H1 (cell line): ENCODE results near the gene CYP2B6. TPM values are rescaled to one million over a fixed set of nuclear protein-coding genes. Genes with fewer than 3 reads are reported as not detected.

Experiments used
- CTCF ChIA-PET: fragments of 300-600 bp; sonication (Branson Sonifier 250); formaldehyde crosslinking; loops from one replicate; lab custom pipeline; 2021; ENCODE audit not compliant: partially characterized antibody; lab: Charles Lee
- POLR2A ChIA-PET: fragments of 300-600 bp; sonication (Branson Sonifier 250); formaldehyde crosslinking; loops from one replicate; lab custom pipeline; 2021; ENCODE audit warnings: inconsistent platforms; ENCODE audit not compliant: partially characterized antibody; lab: Charles Lee
- DNase-seq, 2 experiments: peaks; one replicate each; pipeline versions ENCODE4 v3.0.0 to v3.0.0-alpha.2; 2010 to 2022; ENCODE audit warnings: low spot score in 2 of 2, low read depth in 1 of 2, mixed read lengths in 1 of 2
- FAIRE-seq: peaks from 2 replicates; lab custom pipeline; 2011; peaks lifted over from hg19 to GRCh38; lab: Jason Lieb, UNC
- H2AFZ ChIP-seq: 2 replicates; pipeline ENCODE4 v1.8.1; 2012; ENCODE audit warnings: low read length, inconsistent platforms
- H2AK5ac ChIP-seq: 2 replicates; pipeline ENCODE4 v1.6.1; 2013; ENCODE audit warnings: low read depth, low read length
- H2BK120ac ChIP-seq: replicated peaks from 2 replicates; pipeline ENCODE3; 2013; ENCODE audit warnings: low read depth, low read length, inconsistent platforms
- H2BK12ac ChIP-seq: 2 replicates; pipeline ENCODE4 v1.6.1; 2013; ENCODE audit warnings: low read depth, low read length
- H2BK15ac ChIP-seq: 2 replicates; pipeline ENCODE4 v1.6.1; 2013; ENCODE audit warnings: low read length
- H2BK20ac ChIP-seq: 2 replicates; pipeline ENCODE4 v1.6.1; 2013; ENCODE audit warnings: low read length
- H2BK5ac ChIP-seq: 2 replicates; pipeline ENCODE4 v1.6.1; 2013; ENCODE audit warnings: low read depth, low read length
- H3K14ac ChIP-seq: 2 replicates; pipeline ENCODE4 v1.6.1; 2013; ENCODE audit warnings: inconsistent platforms; ENCODE audit not compliant: insufficient read length
- H3K18ac ChIP-seq: 2 replicates; pipeline ENCODE4 v1.6.1; 2013; ENCODE audit warnings: low read length; ENCODE audit errors: extremely low read depth
- H3K23ac ChIP-seq: 2 replicates; pipeline ENCODE4 v1.6.1; 2013; ENCODE audit warnings: inconsistent platforms; ENCODE audit not compliant: insufficient read length
- H3K23me2 ChIP-seq: 2 replicates; pipeline ENCODE4 v1.6.1; 2013; ENCODE audit warnings: low read depth, low read length
- H3K27ac ChIP-seq: 2 replicates; pipeline ENCODE4 v1.6.1; 2011; ENCODE audit warnings: low read depth, low read length, inconsistent platforms
- H3K27me3 ChIP-seq, 4 experiments: replicated peaks in 1 of 4; 1 replicate in 1 of 4; 2 replicates in 3 of 4; pipeline versions ENCODE4 v1.6.1 to v1.8.1; 2011 to 2013; ENCODE audit warnings: low read length in 3 of 4, mild to moderate bottlenecking in 3 of 4, inconsistent platforms in 2 of 4, mixed read lengths in 2 of 4, moderate library complexity in 1 of 4; ENCODE audit not compliant: control insufficient read depth in 3 of 4, insufficient read depth in 3 of 4; ENCODE audit errors: extremely low read depth in 1 of 4
- H3K36me3 ChIP-seq, 4 experiments: 2 replicates each; pipeline versions ENCODE4 v1.6.1 to v1.8.1; 2011 to 2013; ENCODE audit warnings: mild to moderate bottlenecking in 4 of 4, low read length in 3 of 4, moderate library complexity in 2 of 4, control low read depth in 1 of 4, inconsistent platforms in 1 of 4; ENCODE audit not compliant: insufficient read depth in 4 of 4, control insufficient read depth in 2 of 4
- H3K4ac ChIP-seq: replicated peaks from 2 replicates; pipeline ENCODE3; 2013; ENCODE audit warnings: low read length, low read depth, mixed read lengths, inconsistent platforms; ENCODE audit not compliant: insufficient read length
- H3K4me1 ChIP-seq, 4 experiments: replicated peaks in 1 of 4; 1 replicate in 1 of 4; 2 replicates in 3 of 4; pipeline versions ENCODE4 v1.6.1 to v1.8.1; 2011 to 2013; ENCODE audit warnings: low read length in 3 of 4, inconsistent platforms in 2 of 4, mixed read lengths in 1 of 4; ENCODE audit not compliant: insufficient read depth in 4 of 4, control insufficient read depth in 3 of 4
- H3K4me2 ChIP-seq, 2 experiments: 2 replicates each; pipeline versions ENCODE4 v1.6.1 to v1.8.1; 2011 to 2013; ENCODE audit warnings: low read depth in 2 of 2, low read length in 2 of 2, control low read depth in 1 of 2, inconsistent platforms in 1 of 2, mild to moderate bottlenecking in 1 of 2; ENCODE audit not compliant: insufficient read depth in 1 of 2
- H3K4me3 ChIP-seq, 4 experiments: fragments of 200-600, 300-600 bp in 1 of 4; sonication (generic), shearing (Covaris generic), sonication (Bioruptor Twin) in 1 of 4; 2 replicates each; pipeline versions ENCODE4 v1.5.1 to v1.8.1; 2011 to 2016; ENCODE audit warnings: low read length in 4 of 4, low read depth in 3 of 4, control low read depth in 2 of 4, inconsistent platforms in 2 of 4, mild to moderate bottlenecking in 2 of 4, mixed read lengths in 1 of 4, moderate library complexity in 1 of 4; ENCODE audit not compliant: insufficient read depth in 2 of 4; ENCODE audit errors: extremely low read depth in 1 of 4
- H3K56ac ChIP-seq: replicated peaks from 2 replicates; pipeline ENCODE3; 2013; ENCODE audit warnings: low read depth, mild to moderate bottlenecking, mixed read lengths, low read length, inconsistent platforms; ENCODE audit not compliant: insufficient read length
- H3K79me1 ChIP-seq: 2 replicates; pipeline ENCODE4 v1.6.1; 2013; ENCODE audit warnings: low read depth, low read length, control low read depth
- H3K79me2 ChIP-seq, 2 experiments: 2 replicates each; pipeline versions ENCODE4 v1.6.1 to v1.8.1; 2012 to 2013; ENCODE audit warnings: low read length in 2 of 2, mild to moderate bottlenecking in 2 of 2, inconsistent platforms in 1 of 2; ENCODE audit not compliant: insufficient read depth in 2 of 2, control insufficient read depth in 1 of 2
- H3K9ac ChIP-seq, 4 experiments: replicated peaks in 1 of 4; 1 replicate in 1 of 4; 2 replicates in 3 of 4; pipeline versions ENCODE4 v1.6.1 to v1.8.1; 2011 to 2013; ENCODE audit warnings: low read depth in 3 of 4, low read length in 3 of 4, control low read depth in 2 of 4, mild to moderate bottlenecking in 2 of 4, moderate library complexity in 2 of 4, inconsistent platforms in 1 of 4; ENCODE audit errors: extremely low read depth in 1 of 4
- H3K9me3 ChIP-seq, 2 experiments: 2 replicates each; pipeline versions ENCODE4 v1.6.1 to v1.8.1; 2012 to 2013; ENCODE audit warnings: mild to moderate bottlenecking in 2 of 2, moderate library complexity in 2 of 2, control low read depth in 1 of 2, inconsistent platforms in 1 of 2, low read depth in 1 of 2, low read length in 1 of 2, mixed read lengths in 1 of 2; ENCODE audit not compliant: insufficient read depth in 2 of 2
- H4K20me1 ChIP-seq, 2 experiments: replicated peaks in 1 of 2; 2 replicates each; pipeline versions ENCODE3 to v1.8.1; 2011 to 2013; ENCODE audit warnings: inconsistent platforms in 2 of 2, low read length in 2 of 2, mild to moderate bottlenecking in 1 of 2; ENCODE audit not compliant: insufficient read depth in 2 of 2, control insufficient read depth in 1 of 2
- H4K5ac ChIP-seq: 2 replicates; pipeline ENCODE4 v1.6.1; 2013; ENCODE audit warnings: low read length, low read depth, mixed read lengths, inconsistent platforms; ENCODE audit not compliant: insufficient read length
- H4K8ac ChIP-seq: 2 replicates; pipeline ENCODE4 v1.8.0; 2013; ENCODE audit warnings: mild to moderate bottlenecking, moderate library complexity, low read length, inconsistent platforms; ENCODE audit not compliant: insufficient read depth; ENCODE audit errors: extremely low read depth
- H4K91ac ChIP-seq: replicated peaks from 2 replicates; pipeline ENCODE3; 2013; ENCODE audit warnings: low read length, mixed read lengths, inconsistent platforms; ENCODE audit not compliant: insufficient read length
- CEBPB ChIP-seq: IDR thresholded peaks from 2 replicates; pipeline ENCODE4 v1.6.1; 2012; ENCODE audit warnings: low read depth, low read length
- HDAC2 ChIP-seq, 2 experiments: fragments of 300-600 bp in 1 of 2; sonication (generic) in 1 of 2; IDR thresholded peaks; 2 replicates each; pipeline ENCODE4 v1.6.1; 2011 to 2012; ENCODE audit warnings: low read depth in 2 of 2, low read length in 2 of 2, mild to moderate bottlenecking in 2 of 2, moderate library complexity in 2 of 2, borderline replicate concordance in 1 of 2, inconsistent platforms in 1 of 2
- KDM5A ChIP-seq: fragments of 200-600 bp; IDR thresholded peaks from 2 replicates; pipeline ENCODE4 v1.7.1; 2012; ENCODE audit warnings: mild to moderate bottlenecking, low read length, inconsistent platforms, mixed read lengths
- MAFK ChIP-seq: IDR thresholded peaks from 2 replicates; pipeline ENCODE4 v1.6.1; 2012; ENCODE audit warnings: low read depth, mild to moderate bottlenecking, improper control_type of control experiment, low read length
- NANOG ChIP-seq: IDR thresholded peaks from 2 replicates; pipeline ENCODE4 v1.6.1; 2011; ENCODE audit warnings: low read length, low read depth, mild to moderate bottlenecking, inconsistent platforms; ENCODE audit not compliant: insufficient read depth, poor library complexity, severe bottlenecking
- TCF12 ChIP-seq: IDR thresholded peaks from 2 replicates; pipeline ENCODE4 v1.6.1; 2011; ENCODE audit warnings: low read depth, mild to moderate bottlenecking, low read length
- WGBS, 2 experiments: shearing (Covaris generic) in 1 of 2; methylation state at CpG; one replicate each; pipeline versions ENCODE4 v1.1.6 to v1.1.7; 2013 to 2015; ENCODE audit warnings: low lambda C conversion rate in 2 of 2, mixed read lengths in 2 of 2, inconsistent platforms in 1 of 2, low coverage in 1 of 2, missing lambda C conversion rate in 1 of 2; ENCODE audit not compliant: insufficient replicate concordance in 2 of 2, insufficient coverage in 1 of 2, insufficient read length in 1 of 2; ENCODE audit errors: extremely low coverage in 1 of 2, missing lambda C conversion rate in 1 of 2; 5-methylcytosine and 5-hydroxymethylcytosine counted together
- polyA plus RNA-seq, 7 experiments: library from polyadenylated mRNA; depleted of rRNA in 3 of 7; stranded (reverse) in 5 of 7; unstranded in 2 of 7; fragments of >200 nt in 5 of 7; fragments of 200-250 nt in 2 of 7; gene quantifications; 1 replicate in 5 of 7; 2 replicates in 1 of 7; 4 replicates in 1 of 7; pipeline versions ENCODE4 v1.2.1 to v1.2.3, GENCODE V29; 2011 to 2013; ENCODE audit warnings: missing spikeins in 2 of 7, mixed read lengths in 2 of 7
- total RNA-seq: library from RNA; stranded (reverse); fragmentation: NEBNext Ultra II Directional; extraction: Animal tissue kit (Norgen Biotek cat#: 25700); gene quantifications from 2 replicates; pipeline ENCODE4 v1.2.1, GENCODE V29; 2021

The CYP2B6 gene
- total and polyA plus RNA-seq, 2 of the 8 experiments (the other 6 are each of a cell fraction or from before 2014, with no cell fraction given) = 2.8 to 5.4 TPM

- Histone ChIP-seq H4K8ac (no peak overlapping the region), H4K20me1 (no peaks in the 10 kb centered on the region), H3K56ac (no peak overlapping the region), H2BK20ac (peak overlapping the region; percentile 15), H2BK120ac (peak overlapping the region; percentile 55), H3K9ac (no peak overlapping the region), H3K4me3 (peak overlapping the region in 1 of 4 experiments; percentile 9; a peak in 1 of 8 replicates), H3K27me3 (peaks cover 0 to 7% (median 0%) of the 10 kb centered on the region in 4 experiments; a peak in 2 of 7 replicates), H3K14ac (peak overlapping the region; percentile 6), H3K4me2 (peak overlapping the region; percentile 56), H3K18ac (peak overlapping the region; percentile 42), H3K79me2 (no peaks in the 10 kb centered on the region), H4K5ac (peak overlapping the region; percentile 20), H3K4ac (peak overlapping the region; percentile 28), H3K4me1 (peaks cover 16 to 35% (median 23%) of the 10 kb centered on the region in 4 experiments), H2BK5ac (peak overlapping the region; percentile 60; the same call in 1 of the 2 replicates), H3K23me2 (no peaks in the 10 kb centered on the region; the same call in 1 of the 2 replicates), H3K9me3 (peaks cover 0 to 5% of the 10 kb centered on the region in 2 experiments; a peak in 2 of 4 replicates), H3K79me1 (no peaks in the 10 kb centered on the region), H4K91ac (peak overlapping the region; percentile 85), H3K27ac (no peak overlapping the region), H2BK12ac (peak overlapping the region; percentile 41), H2AFZ (no peak overlapping the region), H2BK15ac (no peak overlapping the region), H3K36me3 (no peaks in the 10 kb centered on the region), H3K23ac (no peak overlapping the region), H2AK5ac (no peak overlapping the region)
- ChIA-PET POLR2A (interaction anchor here (0.6 to 2.0 kb wide), 3 partner anchors 13 to 167 kb away, joined by 3 to 4 read pairs (median 3); no protein-coding TSS in a partner anchor), CTCF (interaction anchor here (1.0 to 1.8 kb wide), 2 partner anchors 9 to 48 kb away, joined by 4 to 6 read pairs; no protein-coding TSS in a partner anchor)
- FAIRE-seq (peak; percentile 96), DNase-seq (peak; percentile 52 to 63)
- 13% methylated on average over 3 of the region's 3 CpGs; no CpG with 5 or more reads in 1 of the 2 experiments for WGBS, 2 experiments
- peak; percentile 96 for TF ChIP-seq MAFK
- no peak for TF ChIP-seq KDM5A
- TF ChIP-seq NANOG = peak; percentile 38
- peak; percentile 63; the same call in 1 of the 2 replicates for TF ChIP-seq CEBPB
- TF ChIP-seq HDAC2 (IDR thresholded peaks at IDR 0.05; ENCODE audit: borderline replicate concordance in 1 of 2, low read depth in 2 of 2, low read length in 2 of 2) = 0 out of 4 replicates have a peak, but pooled peaks of 1 of the 2 experiments have one; percentile 46
- peak; percentile 80; the same call in 1 of the 2 replicates for TF ChIP-seq TCF12
These were observed 8.4 kb upstream of the CYP2B6 start for GRCh38 chr19:40982594-40983101.
